Measurements from ENCODE around the gene UBE2E2.

UBE2E2 gene

GRCh38 chr3:23406601-23407000 lies 203.5 kb downstream of the UBE2E2 start:
- TF ChIP-seq GATA2 (IDR thresholded peaks at IDR 0.05; ENCODE audit: low read depth, low read length) (no peak), GATA3 (IDR thresholded peaks at IDR 0.05; ENCODE audit: low read depth, low read length) (no peak)

- no peak for TF ChIP-seq GATA2 (IDR thresholded peaks at IDR 0.05; ENCODE audit: low read depth, low read length)
- TF ChIP-seq GATA3 (IDR thresholded peaks at IDR 0.05; ENCODE audit: low read depth, low read length) = no peak
Measured at GRCh38 chr3:23418026-23418425, 214.9 kb downstream of the UBE2E2 start.

- TF ChIP-seq GATA3 (IDR thresholded peaks at IDR 0.05; ENCODE audit: low read depth, low read length) (no peak), GATA2 (IDR thresholded peaks at IDR 0.05; ENCODE audit: low read depth, low read length) (no peak)
Measured at GRCh38 chr3:23421811-23422516, 218.8 kb downstream of the UBE2E2 start.

- TF ChIP-seq GATA3 (IDR thresholded peaks at IDR 0.05; ENCODE audit: low read depth, low read length) (no peak), GATA2 (IDR thresholded peaks at IDR 0.05; ENCODE audit: low read depth, low read length) (no peak)
Measured at GRCh38 chr3:23422517-23422851, 219.4 kb downstream of the UBE2E2 start.

- TF ChIP-seq GATA3 (IDR thresholded peaks at IDR 0.05; ENCODE audit: low read depth, low read length) (no peak), GATA2 (IDR thresholded peaks at IDR 0.05; ENCODE audit: low read depth, low read length) (no peak)
Measured at GRCh38 chr3:23425410-23425809, 222.3 kb downstream of the UBE2E2 start.

- no peak for TF ChIP-seq GATA2 (IDR thresholded peaks at IDR 0.05; ENCODE audit: low read depth, low read length)
- no peak for TF ChIP-seq GATA3 (IDR thresholded peaks at IDR 0.05; ENCODE audit: low read depth, low read length)
Measured at GRCh38 chr3:23430781-23431398, 227.8 kb downstream of the UBE2E2 start.

GRCh38 chr3:23431764-23432163 lies 228.6 kb downstream of the UBE2E2 start:
- TF ChIP-seq GATA3 (IDR thresholded peaks at IDR 0.05; ENCODE audit: low read depth, low read length) (no peak), GATA2 (IDR thresholded peaks at IDR 0.05; ENCODE audit: low read depth, low read length) (no peak)

- TF ChIP-seq GATA2 (IDR thresholded peaks at IDR 0.05; ENCODE audit: low read depth, low read length) (no peak), GATA3 (IDR thresholded peaks at IDR 0.05; ENCODE audit: low read depth, low read length) (no peak)
Measured at GRCh38 chr3:23435318-23435717, 232.2 kb downstream of the UBE2E2 start.

GRCh38 chr3:23435904-23436303 lies 232.8 kb downstream of the UBE2E2 start:
- TF ChIP-seq GATA2 (IDR thresholded peaks at IDR 0.05; ENCODE audit: low read depth, low read length) (no peak), GATA3 (IDR thresholded peaks at IDR 0.05; ENCODE audit: low read depth, low read length) (no peak)

GRCh38 chr3:23437484-23438145 lies 234.5 kb downstream of the UBE2E2 start:
- TF ChIP-seq GATA3 (IDR thresholded peaks at IDR 0.05; ENCODE audit: low read depth, low read length) (no peak), GATA2 (IDR thresholded peaks at IDR 0.05; ENCODE audit: low read depth, low read length) (no peak)

GRCh38 chr3:23438657-23439056 lies 235.5 kb downstream of the UBE2E2 start:
- TF ChIP-seq GATA3 (IDR thresholded peaks at IDR 0.05; ENCODE audit: low read depth, low read length) (no peak), GATA2 (IDR thresholded peaks at IDR 0.05; ENCODE audit: low read depth, low read length) (no peak)

- TF ChIP-seq GATA2 (IDR thresholded peaks at IDR 0.05; ENCODE audit: low read depth, low read length) (no peak), GATA3 (IDR thresholded peaks at IDR 0.05; ENCODE audit: low read depth, low read length) (no peak)
Measured at GRCh38 chr3:23439080-23439479, 236.0 kb downstream of the UBE2E2 start.

- TF ChIP-seq GATA2 (IDR thresholded peaks at IDR 0.05; ENCODE audit: low read depth, low read length) = no peak
- no peak for TF ChIP-seq GATA3 (IDR thresholded peaks at IDR 0.05; ENCODE audit: low read depth, low read length)
Measured at GRCh38 chr3:23440416-23441294, 237.5 kb downstream of the UBE2E2 start.

Data from SH-SY5Y (cell line).